HG03045 (cell line): Measurements from ENCODE around the gene FCN1.

ENCODE experiments used
- ATAC-seq: cut with Tn5 transposase; IDR thresholded peaks from one replicate; pipeline ENCODE4 v1.9.1; 2021; ENCODE audit warnings: mild to moderate bottlenecking, moderate library complexity; ENCODE audit not compliant: unreplicated experiment

Gene FCN1

DNA sequence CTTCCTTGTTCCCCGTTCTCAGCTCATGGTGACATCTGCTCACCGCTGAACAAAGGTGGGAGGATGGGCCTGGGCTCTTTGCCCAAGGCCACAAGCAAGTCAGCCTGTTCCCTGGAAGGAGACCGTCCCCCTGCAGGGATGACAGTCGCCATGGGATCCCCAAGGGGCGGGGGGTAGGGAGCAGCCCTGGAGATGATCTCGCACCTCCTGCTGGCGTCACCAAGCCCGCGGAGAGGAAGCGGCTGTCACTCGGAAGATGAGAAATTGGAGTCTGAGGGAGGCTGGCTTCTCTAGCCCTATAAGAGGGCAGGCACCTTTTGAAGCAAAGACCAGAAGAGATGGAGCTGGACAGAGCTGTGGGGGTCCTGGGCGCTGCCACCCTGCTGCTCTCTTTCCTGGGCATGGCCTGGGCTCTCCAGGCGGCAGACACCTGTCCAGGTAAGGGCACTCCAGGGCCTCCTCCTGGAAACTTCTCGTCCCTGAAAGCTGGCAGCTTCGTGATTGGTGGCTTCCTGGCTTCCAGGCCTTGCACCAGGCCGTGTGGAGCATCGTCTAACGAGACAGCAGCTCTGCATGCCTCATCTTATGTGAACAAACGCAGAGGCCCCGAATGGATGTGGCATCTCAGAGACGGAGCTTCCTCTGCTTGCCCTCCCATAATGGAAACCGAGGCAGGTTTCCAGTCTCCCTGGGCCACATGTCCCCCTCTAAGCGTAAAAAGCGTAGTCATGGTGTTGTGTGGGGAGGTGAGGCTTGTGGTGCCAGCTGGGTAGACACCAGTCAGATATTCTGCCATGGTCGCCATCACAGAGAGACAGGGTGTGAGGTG, 37.0 kb downstream of the FCN1 start, which contains the start of gene FCN2:
Gene FCN2 (plus strand): TSS at position 327 of the 829 bp plus-strand sequence. CDS start 12 bp downstream, at position 339.
- no peak for ATAC-seq

DNA sequence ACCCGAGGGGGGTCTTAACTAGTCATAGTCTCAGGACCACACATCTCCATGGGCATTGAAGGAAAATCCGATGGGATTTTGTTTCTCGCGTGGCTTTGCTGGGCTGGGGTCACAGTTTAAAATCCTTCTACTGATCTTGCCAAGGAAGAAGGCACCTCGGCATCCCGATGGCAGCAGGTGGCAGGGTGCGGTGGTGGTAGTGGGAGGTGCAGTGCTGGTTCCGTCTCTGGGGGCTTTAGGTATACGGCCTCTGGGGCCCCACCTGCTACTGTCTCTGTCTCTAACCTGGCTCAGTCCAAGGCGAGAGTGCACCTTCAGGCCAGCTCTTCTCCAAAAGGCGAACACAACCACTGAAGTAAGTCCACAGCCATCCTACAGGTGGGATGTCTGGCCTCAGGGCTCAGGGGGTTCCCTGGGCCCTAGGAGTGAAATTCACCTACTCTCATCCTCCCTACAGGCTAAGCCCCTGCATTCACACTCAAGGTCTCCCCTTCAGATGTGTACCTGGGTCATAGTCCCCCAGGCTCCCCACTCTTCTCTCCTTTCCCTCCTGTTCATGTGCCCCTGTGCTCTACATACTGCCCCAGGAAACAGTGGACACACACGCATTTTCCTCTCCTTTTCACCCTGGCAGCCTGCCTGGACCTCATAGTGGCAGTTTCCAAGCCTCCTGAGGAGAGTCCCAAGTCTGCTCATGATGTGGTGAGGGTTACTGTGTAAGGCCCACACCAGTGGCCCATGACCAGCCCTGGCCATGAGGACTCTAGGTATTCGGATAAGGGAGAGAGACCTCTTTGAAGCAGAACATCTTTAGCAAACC, 37.8 kb downstream of the FCN1 start:
- ATAC-seq = no peak

DNA sequence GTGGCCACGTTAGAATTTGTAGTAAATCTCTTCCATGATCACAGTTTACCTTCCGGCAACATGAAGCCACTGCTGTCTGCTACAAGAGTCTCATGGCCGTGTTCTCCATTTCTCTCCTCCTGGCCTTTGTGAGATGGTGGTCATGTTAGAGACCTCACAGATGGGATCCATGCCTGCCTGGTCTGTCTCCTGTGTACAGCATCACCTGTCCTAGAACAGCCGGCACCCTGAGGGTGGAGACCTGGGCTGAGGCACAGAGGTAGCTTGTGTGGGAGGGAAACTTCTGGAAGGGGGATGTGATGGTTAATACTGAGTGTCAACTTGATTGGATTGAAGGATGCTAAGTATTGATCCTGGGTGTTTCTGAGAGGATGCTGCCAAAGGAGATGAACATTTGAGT, 40.2 kb downstream of the FCN1 start:
- ATAC-seq = no peak

DNA sequence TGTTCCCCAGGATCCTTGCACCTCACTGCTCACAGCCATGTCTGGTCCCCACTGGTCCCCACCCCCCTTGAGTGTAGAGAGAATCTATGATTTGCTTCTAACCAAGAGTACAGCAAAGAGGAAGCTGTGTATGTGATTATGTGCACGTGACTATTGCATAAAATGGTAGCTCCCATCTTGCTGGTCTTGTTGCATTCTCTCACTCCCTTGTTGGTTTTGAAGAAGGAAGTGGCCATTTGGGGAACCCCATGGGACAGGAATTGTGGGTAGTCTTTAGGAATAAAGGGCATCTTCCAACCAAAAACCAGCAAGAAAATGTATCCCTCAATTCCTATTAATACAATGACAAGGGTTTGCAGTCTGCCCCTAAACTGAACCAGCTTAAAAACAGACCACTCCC, 42.3 kb downstream of the FCN1 start:
- no peak for ATAC-seq

DNA sequence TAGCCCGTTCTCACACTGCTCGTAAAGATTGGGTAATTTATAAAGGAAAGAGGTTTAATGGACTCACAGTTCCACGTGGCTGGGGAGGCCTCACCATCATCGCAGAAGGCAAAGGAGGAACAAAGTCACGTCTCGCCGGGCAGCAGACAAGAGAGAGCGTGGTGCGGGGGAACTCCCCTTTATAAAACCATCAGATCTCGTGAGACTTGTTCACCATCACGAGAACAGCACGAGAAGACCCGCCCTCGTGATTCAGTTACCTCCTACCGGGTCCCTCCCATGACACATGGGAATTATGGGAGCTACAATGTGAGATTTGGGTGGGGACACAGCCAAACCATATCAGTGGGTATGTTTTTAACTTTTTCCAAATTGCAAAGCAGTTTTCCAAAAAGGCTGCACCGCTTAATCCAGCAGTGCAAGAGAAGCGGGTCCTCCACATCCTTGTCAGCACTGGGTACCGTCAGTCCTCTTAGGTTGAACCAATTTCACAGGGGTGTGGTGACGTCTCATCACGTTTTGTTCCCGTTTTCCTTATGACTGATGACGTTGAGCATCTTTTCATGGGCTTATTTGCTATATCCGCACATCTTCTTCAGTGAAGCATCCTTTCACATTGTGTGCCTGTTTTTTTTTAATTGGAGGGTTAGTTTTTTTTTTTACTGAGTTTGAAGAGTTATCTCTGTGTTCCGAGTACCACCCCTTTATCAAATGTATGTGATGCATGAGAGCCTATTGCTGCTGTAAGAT, 45.1 kb downstream of the FCN1 start:
- no peak for ATAC-seq

DNA sequence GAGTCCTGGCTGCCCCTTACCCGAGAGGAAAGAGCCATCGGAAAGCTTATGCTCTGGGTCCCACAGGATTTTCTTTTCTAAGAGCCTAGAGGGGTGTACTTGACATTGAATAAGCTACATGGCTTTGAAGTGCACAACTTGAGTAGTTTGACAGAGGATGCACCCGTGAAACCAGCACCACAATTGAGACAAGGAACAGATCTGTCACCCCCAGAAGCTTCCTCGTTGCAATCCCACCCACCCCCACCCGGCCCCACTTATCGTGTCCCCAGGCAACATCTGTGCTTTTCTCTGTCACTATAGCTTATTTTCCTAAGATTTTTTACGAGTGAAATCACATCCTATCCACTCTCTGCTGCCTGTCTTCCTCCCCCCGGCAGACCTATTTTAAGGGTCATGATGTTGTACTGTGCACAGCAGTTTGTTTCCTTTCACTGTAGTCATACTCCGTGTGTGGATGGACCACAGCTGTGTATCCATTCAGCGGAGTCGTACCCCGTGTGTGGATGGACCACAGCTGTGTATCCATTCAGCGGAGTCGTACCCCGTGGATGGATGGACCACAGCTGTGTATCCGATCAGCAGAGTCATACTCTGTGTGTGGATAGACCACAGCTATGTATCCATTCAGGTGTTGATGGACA, 45.9 kb downstream of the FCN1 start:
- no peak for ATAC-seq

DNA sequence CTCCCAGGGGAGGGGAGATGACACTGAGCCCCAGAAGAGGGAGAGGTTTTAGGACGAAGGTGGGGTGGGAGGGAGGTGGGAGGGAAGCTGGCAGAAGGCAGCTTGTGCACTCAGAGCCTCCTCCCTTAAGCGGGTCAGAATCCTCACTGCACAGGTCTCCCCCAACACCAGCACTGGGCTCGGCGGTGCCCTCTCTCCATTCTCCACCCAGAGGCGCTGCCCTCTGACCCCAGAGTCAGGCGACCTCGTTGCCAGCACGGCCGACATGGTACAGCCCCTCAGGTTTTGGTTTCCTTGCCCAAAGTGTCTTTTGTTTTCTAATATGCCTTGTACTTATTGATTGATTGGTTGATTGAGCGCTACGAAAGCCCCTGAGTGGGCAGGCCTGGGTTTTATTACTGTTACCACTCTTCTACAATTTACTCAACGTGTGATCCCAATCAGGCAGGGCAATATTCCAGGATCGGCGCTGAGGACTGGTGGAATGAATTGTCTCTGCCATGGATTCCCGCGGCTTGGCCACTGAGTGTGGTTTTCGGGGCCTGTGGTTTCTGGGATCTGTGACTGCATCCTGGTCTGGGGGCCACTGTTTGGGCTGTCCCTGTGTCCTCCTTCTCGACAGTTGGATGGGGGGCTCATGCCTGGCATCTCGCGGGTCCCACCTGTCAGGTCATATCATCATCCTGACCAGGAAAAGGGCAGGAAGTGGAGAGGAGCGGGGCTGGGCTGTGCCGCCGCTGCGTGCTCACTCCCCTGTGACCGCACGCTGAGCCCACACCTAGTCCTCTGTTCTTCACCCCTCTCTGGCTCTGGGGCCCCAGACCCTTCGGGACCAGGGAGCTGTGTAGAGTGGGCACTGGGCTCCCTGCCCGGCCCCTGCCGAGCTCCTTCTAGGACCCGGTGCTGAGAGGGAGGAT, 46.7 kb downstream of the FCN1 start:
- ATAC-seq = no peak

DNA sequence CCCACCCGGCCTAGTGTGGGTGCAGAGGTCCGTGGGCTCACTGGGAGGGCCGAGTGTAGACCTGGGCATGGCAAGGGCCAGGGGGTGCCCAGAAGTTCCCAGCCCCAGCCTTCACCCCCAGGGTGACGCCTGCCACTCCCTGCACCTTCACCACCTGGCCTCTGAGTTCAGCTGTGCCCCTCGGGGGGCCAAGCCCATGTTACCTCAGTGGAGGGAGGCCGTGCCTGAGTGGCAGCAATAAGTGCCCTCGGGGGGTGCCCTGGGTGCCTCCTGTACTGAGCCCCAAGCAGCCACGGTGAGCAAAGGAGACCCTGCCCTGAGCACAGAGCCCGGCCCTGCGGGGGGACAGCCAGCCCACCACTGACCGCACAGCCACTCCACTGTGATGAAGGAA, 47.4 kb downstream of the FCN1 start:
- no peak for ATAC-seq

DNA sequence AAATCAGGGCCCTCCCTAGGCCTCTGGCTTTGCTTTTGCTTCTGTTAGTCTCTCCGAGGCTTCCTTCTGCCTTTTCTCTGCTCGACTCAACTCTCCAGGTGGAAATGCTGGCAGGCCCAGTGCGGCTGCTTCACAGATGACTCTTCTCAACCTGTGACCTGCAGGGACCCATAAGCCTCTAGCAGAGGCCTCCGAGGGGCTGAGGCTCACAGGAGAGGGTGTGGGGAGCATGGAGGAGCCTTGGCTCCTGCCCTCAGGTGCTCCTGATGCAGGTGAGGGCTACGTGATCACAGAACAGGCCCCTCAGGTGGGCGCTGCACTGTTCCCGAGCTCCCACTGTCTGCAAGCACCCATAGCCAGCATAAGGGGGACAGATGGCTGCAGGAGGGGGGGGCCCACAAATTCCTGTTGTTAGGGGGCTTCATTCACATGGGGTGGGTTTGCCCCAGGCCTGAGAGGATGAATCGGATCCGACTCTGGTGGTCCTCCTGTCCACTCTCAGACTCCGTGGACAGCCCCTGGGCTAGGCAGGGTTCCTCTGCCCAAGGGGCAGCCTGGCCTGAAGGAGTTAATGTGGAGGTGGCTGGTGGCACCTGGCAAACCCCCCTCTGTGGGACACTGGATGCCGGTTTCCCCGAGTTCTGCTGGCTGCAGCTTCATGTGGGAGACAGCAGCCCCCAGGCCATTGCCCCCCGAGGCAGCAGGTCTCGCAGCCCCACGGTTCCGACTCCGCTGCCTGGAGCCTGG, 48.0 kb downstream of the FCN1 start:
- ATAC-seq = no peak

DNA sequence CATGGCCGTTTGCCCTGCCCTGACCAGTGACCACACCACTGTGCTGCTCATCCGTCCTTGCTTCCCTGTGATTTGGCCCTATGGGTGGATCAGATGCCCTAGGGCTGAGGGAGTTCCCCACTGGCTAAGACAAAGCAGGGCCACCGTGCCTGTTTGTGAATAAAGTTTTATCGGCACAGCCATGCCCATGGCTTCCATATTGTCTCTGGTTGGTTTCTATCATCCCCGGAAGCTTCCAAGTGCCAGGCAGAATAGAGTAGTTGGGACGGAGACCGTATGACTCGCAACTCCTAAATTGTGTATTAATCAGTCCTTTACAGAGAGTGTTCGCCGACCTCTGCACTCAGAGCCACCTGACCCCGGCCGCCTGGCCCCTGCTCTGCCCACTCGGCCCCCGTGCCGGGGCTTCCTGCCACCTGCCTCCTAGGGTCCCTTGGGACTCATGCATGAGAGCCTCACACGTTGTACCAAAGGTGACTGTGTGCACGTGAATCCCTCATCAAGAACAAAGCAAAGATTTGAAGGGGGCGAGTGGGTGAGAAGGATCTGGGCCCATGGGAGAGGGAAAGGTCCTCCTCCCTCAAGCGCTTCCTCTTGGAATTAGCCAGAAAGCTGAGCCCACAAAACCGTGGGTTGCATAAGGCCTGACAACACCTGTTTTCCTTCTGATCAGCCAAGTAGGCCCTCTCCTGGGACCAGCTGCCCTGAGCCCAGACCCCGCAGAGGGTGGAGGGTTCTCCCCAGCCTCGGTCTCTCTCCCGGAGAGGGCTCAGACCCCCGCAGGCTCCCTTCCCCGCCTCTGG, 48.8 kb downstream of the FCN1 start:
- ATAC-seq = no peak

DNA sequence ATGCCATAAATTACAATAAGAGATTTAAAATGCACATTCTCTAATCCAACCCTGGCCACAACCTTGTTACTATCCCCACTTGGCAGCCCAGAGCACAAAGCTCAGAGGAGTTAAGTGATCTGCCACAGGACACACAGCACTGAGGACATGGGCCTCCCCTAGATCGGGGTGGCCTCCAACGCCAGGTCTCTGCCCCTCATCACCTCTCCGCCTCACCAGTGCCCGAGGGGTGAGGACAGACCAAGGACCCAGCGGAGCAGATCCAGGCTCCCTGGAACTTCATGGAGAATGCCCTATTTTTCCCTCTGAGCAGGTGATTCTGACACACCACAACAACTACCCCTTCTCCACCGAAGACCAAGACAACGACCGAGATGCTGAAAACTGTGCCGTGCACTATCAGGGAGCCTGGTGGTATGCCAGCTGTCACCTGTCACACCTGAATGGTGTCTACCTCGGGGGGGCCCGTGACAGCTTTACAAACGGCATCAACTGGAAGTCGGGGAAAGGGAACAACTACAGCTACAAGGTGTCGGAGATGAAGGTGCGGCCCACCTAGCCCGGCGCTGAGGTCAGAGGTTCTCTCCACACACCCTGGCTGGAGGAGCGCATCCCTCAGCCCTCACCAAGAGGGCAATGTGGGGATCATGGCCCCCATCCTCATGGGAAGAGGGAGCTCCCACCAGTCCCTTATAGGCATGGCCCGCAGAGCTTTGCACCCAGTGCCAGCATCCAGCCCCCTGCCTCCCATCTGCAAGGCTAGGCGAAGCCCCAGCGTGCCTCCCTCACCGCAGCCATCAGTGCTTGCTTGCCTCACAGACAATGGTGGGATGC, 49.6 kb downstream of the FCN1 start:
- ATAC-seq = no peak

DNA sequence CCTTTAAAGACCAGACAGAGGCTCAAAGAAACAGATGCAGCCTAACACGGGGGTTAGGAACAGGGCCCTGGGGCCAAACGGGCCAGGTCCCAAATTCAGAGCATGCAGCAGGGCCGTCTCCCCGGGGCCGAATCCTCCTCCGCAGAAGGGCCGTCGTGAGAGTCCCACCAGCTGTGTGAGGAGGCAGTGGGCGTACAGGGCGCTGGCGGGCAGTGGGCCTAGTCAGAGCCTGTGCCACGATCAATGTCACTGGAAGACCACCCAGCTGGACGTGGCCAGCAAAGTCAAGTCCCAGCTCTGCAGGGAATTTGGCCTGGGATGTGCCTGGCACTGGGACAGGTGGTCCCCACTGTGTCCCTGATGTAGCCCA, 52.9 kb downstream of the FCN1 start:
- no peak for ATAC-seq

DNA sequence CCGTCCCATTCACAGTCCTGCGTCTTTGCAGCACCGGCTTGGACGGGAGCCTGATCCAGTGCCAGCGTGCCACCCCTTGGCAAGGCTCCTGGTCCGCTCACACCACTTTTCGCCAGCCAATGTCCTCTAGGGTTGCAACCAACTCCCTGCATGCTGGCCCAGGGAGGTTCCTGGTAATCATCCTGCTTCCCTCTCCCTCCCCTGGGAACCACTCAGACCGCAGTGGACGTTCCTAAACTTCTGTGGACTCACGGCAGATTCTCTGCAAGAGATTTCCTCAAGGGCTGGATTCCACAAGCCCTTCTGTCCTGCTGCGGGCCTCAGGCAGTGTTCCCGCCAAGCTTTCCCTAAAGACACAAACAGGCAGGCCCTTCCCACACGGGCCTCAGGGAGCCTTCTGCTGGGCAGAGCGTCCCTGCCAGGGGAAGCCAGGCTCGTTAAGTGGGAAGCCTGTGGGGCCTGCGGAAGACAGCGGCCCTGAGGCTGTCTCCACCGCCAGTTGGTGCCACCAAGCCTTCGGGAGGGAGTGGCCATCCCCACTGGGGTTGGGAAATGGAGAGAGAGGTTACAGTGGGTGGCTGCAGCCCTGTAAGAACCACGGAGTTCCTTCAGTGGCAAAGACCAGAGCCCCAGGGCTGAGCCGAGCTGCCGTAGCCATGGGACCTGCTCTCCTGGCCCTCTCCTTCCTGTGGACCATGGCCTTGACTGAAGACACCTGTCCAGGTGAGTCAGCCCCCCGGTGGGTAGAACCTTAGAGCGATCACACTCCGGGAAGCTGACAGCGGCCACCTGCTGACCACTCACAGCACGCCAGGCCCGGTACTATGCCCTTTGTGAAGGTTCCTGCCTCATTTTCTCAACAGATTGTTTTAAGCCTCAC, 53.5 kb downstream of the FCN1 start:
- ATAC-seq = no peak

DNA sequence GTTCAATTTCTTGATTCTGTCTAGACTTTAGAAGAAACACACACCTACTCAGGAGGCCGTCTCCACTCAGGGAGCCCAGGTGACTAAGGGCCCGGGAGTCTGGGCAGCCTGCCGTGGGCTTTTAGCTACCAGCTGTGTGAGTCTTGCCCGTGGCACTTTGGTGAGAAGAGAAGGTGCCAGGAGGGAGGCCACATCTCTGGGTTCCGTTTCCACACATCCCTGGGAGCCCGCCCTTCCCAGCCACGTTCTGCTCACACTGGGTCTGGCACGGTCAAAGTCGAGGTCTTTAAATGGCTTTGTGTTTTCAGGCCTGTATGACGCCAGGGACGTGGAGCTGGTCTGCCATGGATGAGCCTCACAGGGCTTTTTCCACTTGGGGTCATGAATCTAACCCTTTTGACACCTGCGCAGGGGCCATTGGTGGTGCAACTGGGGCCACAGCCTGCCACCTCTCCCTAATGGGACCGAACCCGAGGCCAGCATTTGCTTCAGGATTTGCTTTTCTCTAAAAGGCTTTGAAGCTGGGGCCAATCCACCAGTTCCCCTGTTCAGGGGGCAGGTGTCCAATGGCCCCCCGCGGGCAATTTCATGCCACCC, 54.3 kb downstream of the FCN1 start:
- ATAC-seq = no peak

DNA sequence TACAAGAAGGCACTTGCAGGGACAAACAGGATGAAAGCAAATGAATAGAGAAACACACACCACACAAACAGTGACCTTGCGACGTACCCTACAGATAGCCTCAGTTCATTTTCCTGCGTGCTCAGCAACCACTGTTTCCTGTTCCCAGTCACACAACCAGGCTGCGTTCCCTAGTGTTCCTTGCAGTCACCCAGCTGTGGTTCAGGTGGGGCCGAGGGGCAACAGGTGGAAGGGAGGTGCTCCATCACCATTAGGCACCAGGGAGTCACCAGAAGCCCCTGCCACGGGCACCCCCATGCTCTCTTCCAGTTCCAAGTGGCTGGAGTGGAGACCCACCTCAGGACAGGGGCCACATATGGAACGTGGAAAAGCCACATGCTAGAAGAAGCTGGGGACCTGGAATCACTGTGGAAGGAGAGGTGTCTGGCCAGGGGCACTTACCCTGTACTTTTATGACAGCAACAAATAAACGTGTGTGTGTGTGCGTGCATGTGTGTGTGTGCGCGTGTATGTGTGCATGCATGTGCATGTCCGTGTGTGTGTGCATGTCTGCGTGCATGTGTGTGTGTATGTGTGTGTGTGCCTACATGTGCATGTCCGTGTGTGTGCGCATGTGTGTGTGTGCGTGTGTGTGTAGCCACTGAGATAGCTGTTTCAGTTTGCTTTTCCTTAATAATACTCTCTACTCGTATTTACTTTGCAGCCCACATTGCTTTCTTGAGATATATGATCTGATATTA, 55.9 kb downstream of the FCN1 start:
- no peak for ATAC-seq
